Measurements from ENCODE around the gene DECR2.

DECR2 gene

GRCh38 chr16:450385-450784, 48.7 kb downstream of the DECR2 start:
- no peaks in the 10 kb centered on the region for H3K9me3 Mint-ChIP-seq
- H3K27me3 Mint-ChIP-seq = no peaks in the 10 kb centered on the region
- H3K4me3 Mint-ChIP-seq = no peak overlapping the region
- no peak overlapping the region for H3K27ac Mint-ChIP-seq
- peaks cover 4% of the 10 kb centered on the region in 2 donors for H3K36me3 Mint-ChIP-seq
- peaks cover 9 to 15% of the 10 kb centered on the region in 2 donors for H3K4me1 Mint-ChIP-seq
- peak; percentile 13 for DNase-seq
- peak; percentile 14 to 76 for ATAC-seq (replicated peaks)

GRCh38 chr16:450785-451512, 49.3 kb downstream of the DECR2 start:
- no peak overlapping the region for H3K4me3 Mint-ChIP-seq
- peaks cover 9 to 15% of the 10 kb centered on the region in 2 donors for H3K4me1 Mint-ChIP-seq
- H3K27ac Mint-ChIP-seq = no peak overlapping the region
- ATAC-seq (replicated peaks) (no peak), DNase-seq (no peak)
- no peaks in the 10 kb centered on the region for H3K27me3 Mint-ChIP-seq
- peaks cover 4% of the 10 kb centered on the region in 2 donors for H3K36me3 Mint-ChIP-seq
- no peaks in the 10 kb centered on the region for H3K9me3 Mint-ChIP-seq

- H3K36me3 Mint-ChIP-seq = no peaks in the 10 kb centered on the region
- no peak for DNase-seq
- no peak overlapping the region for H3K27ac Mint-ChIP-seq
- H3K4me1 Mint-ChIP-seq = peaks cover 11 to 12% of the 10 kb centered on the region in 2 donors
- H3K4me3 Mint-ChIP-seq = no peak overlapping the region
- ATAC-seq (replicated peaks) = no peak
- H3K9me3 Mint-ChIP-seq = no peaks in the 10 kb centered on the region
- H3K27me3 Mint-ChIP-seq = no peaks in the 10 kb centered on the region
Measured at GRCh38 chr16:454397-454940, 52.8 kb downstream of the DECR2 start.

GRCh38 chr16:455453-455852, 53.8 kb downstream of the DECR2 start:
- H3K36me3 Mint-ChIP-seq = no peaks in the 10 kb centered on the region
- no peak overlapping the region for H3K4me3 Mint-ChIP-seq
- H3K9me3 Mint-ChIP-seq = no peaks in the 10 kb centered on the region
- DNase-seq = no peak
- no peaks in the 10 kb centered on the region for H3K27me3 Mint-ChIP-seq
- ATAC-seq (replicated peaks) = no peak
- no peak overlapping the region for H3K27ac Mint-ChIP-seq
- H3K4me1 Mint-ChIP-seq = peaks cover 6% of the 10 kb centered on the region in 2 donors

GRCh38 chr16:456891-457483, 55.3 kb downstream of the DECR2 start:
- DNase-seq = no peak
- Mint-ChIP-seq H3K4me1 (peaks cover 0 to 4% of the 10 kb centered on the region in 2 donors), H3K27me3 (no peaks in the 10 kb centered on the region), H3K36me3 (peaks cover 5 to 9% of the 10 kb centered on the region in 2 donors), H3K9me3 (no peaks in the 10 kb centered on the region), H3K27ac (no peak overlapping the region), H3K4me3 (no peak overlapping the region)
- ATAC-seq (replicated peaks) = no peak

GRCh38 chr16:457732-458400, 56.2 kb downstream of the DECR2 start:
- ATAC-seq (replicated peaks) = no peak
- H3K36me3 Mint-ChIP-seq = peaks cover 9 to 18% of the 10 kb centered on the region in 2 donors
- no peaks in the 10 kb centered on the region for H3K9me3 Mint-ChIP-seq
- no peak overlapping the region for H3K4me3 Mint-ChIP-seq
- H3K27ac Mint-ChIP-seq = no peak overlapping the region
- peaks cover 0 to 4% of the 10 kb centered on the region in 2 donors for H3K4me1 Mint-ChIP-seq
- DNase-seq = no peak
- no peaks in the 10 kb centered on the region for H3K27me3 Mint-ChIP-seq

GRCh38 chr16:459761-460160, 58.1 kb downstream of the DECR2 start:
- no peak overlapping the region for H3K27ac Mint-ChIP-seq
- peaks cover under 1 to 4% of the 10 kb centered on the region in 2 donors for H3K4me1 Mint-ChIP-seq
- no peak for ATAC-seq (replicated peaks)
- no peaks in the 10 kb centered on the region for H3K27me3 Mint-ChIP-seq
- no peak for DNase-seq
- no peak overlapping the region for H3K4me3 Mint-ChIP-seq
- H3K36me3 Mint-ChIP-seq = peaks cover 14 to 29% of the 10 kb centered on the region in 2 donors
- no peaks in the 10 kb centered on the region for H3K9me3 Mint-ChIP-seq

- no peak for ATAC-seq (replicated peaks)
- Mint-ChIP-seq H3K27me3 (no peaks in the 10 kb centered on the region), H3K27ac (no peak overlapping the region), H3K36me3 (peaks cover 18 to 32% of the 10 kb centered on the region in 2 donors), H3K9me3 (no peaks in the 10 kb centered on the region), H3K4me3 (no peak overlapping the region), H3K4me1 (peaks cover 7% of the 10 kb centered on the region in 2 donors)
- no peak for DNase-seq
Measured at GRCh38 chr16:460787-461186, 59.1 kb downstream of the DECR2 start.
